SK-N-SH treated with all-trans-retinoic acid at 6 μM for 48 hours (cell line): ENCODE data around the gene NLGN2.
"Not testable (repeated sequence)": the region's sequence is repeated elsewhere in the genome, so short reads cannot be mapped to it uniquely, and the experiment has no call there.

ENCODE experiments used
- ATAC-seq: fragments of 200-7000 bp; cut with Tn5 transposase; 3 replicates; pipeline ENCODE4 v1.9.1; 2020; ENCODE audit warnings: mild to moderate bottlenecking, moderate library complexity
- ARNTL ChIP-seq: fragments of 450-650 bp; formaldehyde crosslinking; IDR thresholded peaks from 2 replicates; pipeline ENCODE4 v1.5.0; 2020; ENCODE audit warnings: low read depth, mild to moderate bottlenecking, moderate library complexity, borderline replicate concordance
- BACH2 ChIP-seq: fragments of 250-450 bp; sonication (Bioruptor Pico); IDR thresholded peaks from 2 replicates; pipeline ENCODE4 v1.9.0; 2021; ENCODE audit warnings: mild to moderate bottlenecking, borderline replicate concordance
- CREB5 ChIP-seq: fragments of 250-450 bp; sonication (Bioruptor Pico); IDR thresholded peaks from 2 replicates; pipeline ENCODE4 v1.5.1; 2020; ENCODE audit warnings: low read depth, mild to moderate bottlenecking, moderate library complexity
- CSDC2 ChIP-seq: fragments of 250-450 bp; sonication (Bioruptor Pico); IDR thresholded peaks from 2 replicates; pipeline ENCODE4 v1.5.0; 2020; ENCODE audit warnings: mild to moderate bottlenecking, moderate library complexity
- CSRNP3 ChIP-seq: fragments of 250-450 bp; sonication (Bioruptor Pico); IDR thresholded peaks from 2 replicates; pipeline ENCODE4 v1.5.1; 2021; ENCODE audit warnings: mild to moderate bottlenecking, moderate library complexity
- ESRRG ChIP-seq: fragments of 250-450 bp; sonication (Bioruptor Pico); IDR thresholded peaks from 2 replicates; pipeline ENCODE4 v1.6.1; 2021; ENCODE audit warnings: mild to moderate bottlenecking
- GLIS3 ChIP-seq: fragments of 250-450 bp; sonication (Bioruptor Pico); IDR thresholded peaks from 2 replicates; pipeline ENCODE4 v1.5.0; 2020; ENCODE audit warnings: mild to moderate bottlenecking, moderate library complexity
- ISL1 ChIP-seq: fragments of 250-450 bp; sonication (Bioruptor Pico); IDR thresholded peaks from 2 replicates; pipeline ENCODE4 v2.1.2; 2022; ENCODE audit warnings: mild to moderate bottlenecking, moderate library complexity
- OSR1 ChIP-seq: fragments of 250-450 bp; sonication (Bioruptor Pico); IDR thresholded peaks from 2 replicates; pipeline ENCODE4 v1.8.0; 2022; ENCODE audit warnings: moderate library complexity, mild to moderate bottlenecking, inconsistent platforms
- PATZ1 ChIP-seq: fragments of 250-450 bp; sonication (Bioruptor Pico); IDR thresholded peaks from 2 replicates; pipeline ENCODE4 v1.8.0; 2020; ENCODE audit warnings: mild to moderate bottlenecking, moderate library complexity, borderline replicate concordance
- POU6F1 ChIP-seq: fragments of 250-450 bp; sonication (Bioruptor Pico); IDR thresholded peaks from 2 replicates; pipeline ENCODE4 v1.8.0; 2021; ENCODE audit warnings: low read depth, mild to moderate bottlenecking, moderate library complexity, borderline replicate concordance
- PPARA ChIP-seq: fragments of 250-450 bp; sonication (Bioruptor Pico); IDR thresholded peaks from 2 replicates; pipeline ENCODE4 v1.5.0; 2020; ENCODE audit warnings: mild to moderate bottlenecking, borderline replicate concordance
- RARB ChIP-seq: fragments of 250-450 bp; sonication (Bioruptor Pico); IDR thresholded peaks from 2 replicates; pipeline ENCODE4 v1.8.0; 2021; ENCODE audit warnings: mild to moderate bottlenecking, moderate library complexity
- SNAI2 ChIP-seq: fragments of 250-450 bp; sonication (Bioruptor Pico); IDR thresholded peaks from 2 replicates; pipeline ENCODE4 v1.5.0; 2020; ENCODE audit warnings: mild to moderate bottlenecking, moderate library complexity
- TCF4 ChIP-seq: fragments of 250-450 bp; sonication (Bioruptor Pico); IDR thresholded peaks from 2 replicates; pipeline ENCODE4 v1.8.0; 2021; ENCODE audit warnings: mild to moderate bottlenecking, moderate library complexity, borderline replicate concordance
- TOX ChIP-seq: fragments of 250-450 bp; sonication (Bioruptor Pico); IDR thresholded peaks from 2 replicates; pipeline ENCODE4 v1.8.0; 2021; ENCODE audit warnings: mild to moderate bottlenecking, moderate library complexity, borderline replicate concordance
- ZC3H10 ChIP-seq: fragments of 250-450 bp; sonication (Bioruptor Pico); IDR thresholded peaks from 2 replicates; pipeline ENCODE4 v1.5.1; 2021; ENCODE audit warnings: mild to moderate bottlenecking, moderate library complexity
- ZFP3 ChIP-seq: fragments of 250-450 bp; sonication (Bioruptor Pico); IDR thresholded peaks from 2 replicates; pipeline ENCODE4 v1.5.0; 2020; ENCODE audit warnings: mild to moderate bottlenecking, moderate library complexity
- ZFP30 ChIP-seq: fragments of 450-650 bp; formaldehyde crosslinking; IDR thresholded peaks from 2 replicates; pipeline ENCODE4 v1.5.0; 2022; ENCODE audit warnings: mild to moderate bottlenecking, moderate library complexity
- ZNF565 ChIP-seq: fragments of 450-650 bp; formaldehyde crosslinking; conservative IDR thresholded peaks from 2 replicates; pipeline ENCODE4 v1.5.0; 2020; ENCODE audit warnings: low read depth, mild to moderate bottlenecking, moderate library complexity
- ZNF70 ChIP-seq: fragments of 450-650 bp; formaldehyde crosslinking; IDR thresholded peaks from 2 replicates; pipeline ENCODE4 v1.5.0; 2020; ENCODE audit warnings: mild to moderate bottlenecking, moderate library complexity
- ZNF8 ChIP-seq: fragments of 450-650 bp; formaldehyde crosslinking; IDR thresholded peaks from 2 replicates; pipeline ENCODE4 v1.5.0; 2020; ENCODE audit warnings: mild to moderate bottlenecking, moderate library complexity

Gene NLGN2

GRCh38 chr17:7367918-7368598 is 39.6 kb upstream of the NLGN2 start:
- TF ChIP-seq ZNF8 (no peak), CSDC2 (CRISPR knock-in tag) (no peak), PPARA (CRISPR knock-in tag) (no peak), SNAI2 (no peak), RARB (no peak), ZNF70 (CRISPR knock-in tag) (no peak), ARNTL (CRISPR knock-in tag) (no peak), ZFP3 (CRISPR knock-in tag) (no peak), ZFP30 (CRISPR knock-in tag) (no peak), ZC3H10 (CRISPR knock-in tag) (no peak), BACH2 (CRISPR knock-in tag) (no peak), ZNF565 (CRISPR knock-in tag) (no peak), ESRRG (CRISPR knock-in tag) (no peak), POU6F1 (CRISPR knock-in tag) (no peak), TCF4 (CRISPR knock-in tag) (no peak), CSRNP3 (CRISPR knock-in tag) (no peak), CREB5 (CRISPR knock-in tag) (no peak), OSR1 (CRISPR knock-in tag) (no peak), ISL1 (CRISPR knock-in tag) (no peak)
- ATAC-seq, result no peak

GRCh38 chr17:7368599-7368994 is 39.0 kb upstream of the NLGN2 start:
- not testable (repeated sequence) for ATAC-seq

GRCh38 chr17:7369825-7370224 is 37.8 kb upstream of the NLGN2 start:
- TF ChIP-seq ZFP30 (CRISPR knock-in tag) (no peak), OSR1 (CRISPR knock-in tag) (no peak), ZFP3 (CRISPR knock-in tag) (no peak), ZC3H10 (CRISPR knock-in tag) (no peak), ZNF70 (CRISPR knock-in tag) (no peak), SNAI2 (no peak), ZNF8 (no peak), CSDC2 (CRISPR knock-in tag) (no peak)
- no peak for ATAC-seq

GRCh38 chr17:7370853-7371252 is 36.8 kb upstream of the NLGN2 start:
- TF ChIP-seq OSR1 (CRISPR knock-in tag) (no peak), ZNF70 (CRISPR knock-in tag) (no peak), GLIS3 (CRISPR knock-in tag) (no peak), ZC3H10 (CRISPR knock-in tag) (no peak)

GRCh38 chr17:7374353-7374752 is 33.3 kb upstream of the NLGN2 start:
- TF ChIP-seq TOX (CRISPR knock-in tag) (no peak), OSR1 (CRISPR knock-in tag) (no peak), ZNF70 (CRISPR knock-in tag) (no peak), ZC3H10 (CRISPR knock-in tag) (no peak), PATZ1 (CRISPR knock-in tag) (no peak), POU6F1 (CRISPR knock-in tag) (no peak), TCF4 (CRISPR knock-in tag) (no peak), SNAI2 (no peak), CSRNP3 (CRISPR knock-in tag) (no peak)
- no peak for ATAC-seq

More at GRCh38 chr17:7370853-7371252, 36.8 kb upstream of the NLGN2 start:
- ATAC-seq, result no peak
